Measurements from ENCODE around the gene SLC15A4.

DNA sequence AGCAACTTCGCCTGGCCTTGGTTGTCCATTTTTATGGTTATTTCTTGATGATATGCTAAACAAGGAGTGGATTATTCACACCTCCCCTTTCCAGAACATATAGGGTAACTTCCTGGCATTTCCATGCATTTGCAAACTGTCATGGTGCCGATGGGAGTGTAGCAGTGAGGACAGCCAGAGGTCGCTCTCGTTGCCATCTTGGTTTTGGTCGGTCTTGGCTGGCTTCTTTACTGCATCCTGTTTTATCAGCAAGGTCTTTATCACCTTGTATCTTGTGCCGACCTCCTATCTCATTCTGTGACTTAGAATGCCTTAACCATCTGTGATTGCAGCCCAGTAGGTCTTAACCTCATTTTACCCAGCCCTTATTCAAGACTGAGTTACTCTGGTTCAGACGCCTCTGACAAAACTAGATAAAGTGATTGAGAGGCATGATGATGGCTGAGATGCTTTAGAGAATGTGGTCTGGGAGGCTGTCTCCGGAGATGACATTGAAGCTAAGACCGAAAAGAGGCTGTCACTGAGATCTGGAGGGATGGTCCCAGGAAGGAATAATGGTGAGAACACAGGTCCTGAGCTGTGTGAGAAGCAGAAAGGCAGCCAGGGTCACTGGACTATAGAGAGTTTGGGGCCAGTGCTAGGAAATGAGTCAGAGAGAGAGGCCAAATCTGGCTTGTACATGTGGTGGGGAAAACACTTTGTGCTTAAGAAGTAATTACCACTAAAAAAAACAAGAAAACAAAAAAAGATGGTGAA is 32.5 kb upstream of the SLC15A4 start:
- TF ChIP-seq, protein P1, sequence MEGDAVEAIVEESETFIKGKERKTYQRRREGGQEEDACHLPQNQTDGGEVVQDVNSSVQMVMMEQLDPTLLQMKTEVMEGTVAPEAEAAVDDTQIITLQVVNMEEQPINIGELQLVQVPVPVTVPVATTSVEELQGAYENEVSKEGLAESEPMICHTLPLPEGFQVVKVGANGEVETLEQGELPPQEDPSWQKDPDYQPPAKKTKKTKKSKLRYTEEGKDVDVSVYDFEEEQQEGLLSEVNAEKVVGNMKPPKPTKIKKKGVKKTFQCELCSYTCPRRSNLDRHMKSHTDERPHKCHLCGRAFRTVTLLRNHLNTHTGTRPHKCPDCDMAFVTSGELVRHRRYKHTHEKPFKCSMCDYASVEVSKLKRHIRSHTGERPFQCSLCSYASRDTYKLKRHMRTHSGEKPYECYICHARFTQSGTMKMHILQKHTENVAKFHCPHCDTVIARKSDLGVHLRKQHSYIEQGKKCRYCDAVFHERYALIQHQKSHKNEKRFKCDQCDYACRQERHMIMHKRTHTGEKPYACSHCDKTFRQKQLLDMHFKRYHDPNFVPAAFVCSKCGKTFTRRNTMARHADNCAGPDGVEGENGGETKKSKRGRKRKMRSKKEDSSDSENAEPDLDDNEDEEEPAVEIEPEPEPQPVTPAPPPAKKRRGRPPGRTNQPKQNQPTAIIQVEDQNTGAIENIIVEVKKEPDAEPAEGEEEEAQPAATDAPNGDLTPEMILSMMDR (conservative IDR thresholded peaks at IDR 0.05 in 1 of 2, IDR thresholded peaks at IDR 0.05 in 1 of 2; ENCODE audit: low read depth in 1 of 2, low read length in 2 of 2): no peak
- no peak for TF ChIP-seq EZH2 (IDR thresholded peaks at IDR 0.05; ENCODE audit: low read length, missing control alignments)

Measured in fibroblast of lung (primary cell).